ENCODE data around the gene IMMP1L. TPM values are rescaled to one million over a fixed set of nuclear protein-coding genes. Genes with fewer than 3 reads are reported as not detected.

IMMP1L gene
- total RNA-seq, 1 donor from 2014 or later = 56.7 TPM

GRCh38 chr11:31477528-31478222 is 31.7 kb downstream of the IMMP1L start:
- H3K36me3 Mint-ChIP-seq (ENCODE audit: insufficient read depth) = peaks cover 2% of the 10 kb centered on the region
- TF ChIP-seq CTCF (IDR thresholded peaks at IDR 0.05; ENCODE audit: unreplicated experiment) = no peak
- no peak overlapping the region for H3K4me3 Mint-ChIP-seq (ENCODE audit: low read depth)
- no peak for DNase-seq (ENCODE audit: low spot score, unreplicated experiment)
- no peaks in the 10 kb centered on the region for H3K27me3 Mint-ChIP-seq
- no peak overlapping the region for H3K27ac Mint-ChIP-seq
- no peaks in the 10 kb centered on the region for H3K9me3 Mint-ChIP-seq (ENCODE audit: low read depth)
- peaks cover 14% of the 10 kb centered on the region for H3K4me1 Mint-ChIP-seq (ENCODE audit: low read depth)

- Mint-ChIP-seq H3K27ac (no peak overlapping the region), H3K4me3 (ENCODE audit: low read depth) (no peak overlapping the region), H3K36me3 (ENCODE audit: insufficient read depth) (peaks cover 17% of the 10 kb centered on the region), H3K9me3 (ENCODE audit: low read depth) (no peaks in the 10 kb centered on the region), H3K27me3 (no peaks in the 10 kb centered on the region), H3K4me1 (ENCODE audit: low read depth) (peaks cover 9% of the 10 kb centered on the region)
- no peak for DNase-seq (ENCODE audit: low spot score, unreplicated experiment)
- no peak for TF ChIP-seq CTCF (IDR thresholded peaks at IDR 0.05; ENCODE audit: unreplicated experiment)
These were observed 35.3 kb downstream of the IMMP1L start for GRCh38 chr11:31474083-31474482.

- H3K9me3 Mint-ChIP-seq (ENCODE audit: low read depth) = peaks cover 31% of the 10 kb centered on the region
- no peak for DNase-seq (ENCODE audit: low spot score, unreplicated experiment)
- no peak overlapping the region for H3K4me3 Mint-ChIP-seq (ENCODE audit: low read depth)
- no peaks in the 10 kb centered on the region for H3K4me1 Mint-ChIP-seq (ENCODE audit: low read depth)
- no peak for TF ChIP-seq CTCF (IDR thresholded peaks at IDR 0.05; ENCODE audit: unreplicated experiment)
- peaks cover 49% of the 10 kb centered on the region for H3K36me3 Mint-ChIP-seq (ENCODE audit: insufficient read depth)
- H3K27me3 Mint-ChIP-seq = no peaks in the 10 kb centered on the region
- no peak overlapping the region for H3K27ac Mint-ChIP-seq
These were observed 45.0 kb downstream of the IMMP1L start for GRCh38 chr11:31464436-31464835.

DNA sequence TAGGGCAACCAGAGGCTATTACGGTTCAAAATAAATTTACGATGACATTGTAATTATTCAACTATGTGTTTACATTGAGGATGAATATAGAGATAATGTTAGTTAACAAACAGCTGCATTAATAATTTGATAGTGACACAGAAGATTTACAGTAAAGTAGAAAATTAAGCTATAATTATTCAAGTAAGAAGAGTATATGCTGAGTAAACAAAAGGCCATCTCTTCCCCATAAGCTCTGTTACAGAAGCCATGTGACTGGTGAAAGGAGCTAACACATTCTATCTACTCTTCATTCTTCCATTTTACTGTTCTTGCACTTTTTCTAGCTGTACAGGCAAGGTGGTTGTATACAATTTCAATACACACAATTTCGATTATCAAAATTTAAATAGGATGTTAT is 54.2 kb downstream of the IMMP1L start:
- peaks cover 10% of the 10 kb centered on the region for H3K4me1 Mint-ChIP-seq (ENCODE audit: low read depth)
- peaks cover 37% of the 10 kb centered on the region for H3K36me3 Mint-ChIP-seq (ENCODE audit: insufficient read depth)
- H3K4me3 Mint-ChIP-seq (ENCODE audit: low read depth) = no peak overlapping the region
- no peak for TF ChIP-seq CTCF (IDR thresholded peaks at IDR 0.05; ENCODE audit: unreplicated experiment)
- DNase-seq (ENCODE audit: low spot score, unreplicated experiment) = no peak
- no peak overlapping the region for H3K27ac Mint-ChIP-seq
- no peaks in the 10 kb centered on the region for H3K27me3 Mint-ChIP-seq
- peaks cover 8% of the 10 kb centered on the region for H3K9me3 Mint-ChIP-seq (ENCODE audit: low read depth)

DNA sequence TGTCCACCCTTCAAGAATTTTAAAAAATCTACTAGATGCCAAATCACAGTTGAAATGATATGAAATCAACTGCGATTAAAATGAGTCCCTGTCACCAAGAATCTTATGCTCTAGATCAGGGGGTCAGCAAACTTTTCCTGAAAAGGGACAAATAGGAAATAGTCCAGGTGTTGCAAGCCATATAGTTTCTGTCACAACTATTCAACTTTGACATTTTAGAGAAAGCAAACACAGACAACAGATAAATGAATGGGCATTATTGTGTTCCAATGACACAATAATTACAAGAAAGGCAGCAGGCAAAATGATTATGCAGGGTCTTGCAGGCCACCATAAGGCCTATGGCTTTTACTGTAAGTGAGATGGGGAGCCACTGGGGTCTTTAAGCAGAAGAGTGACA is 58.6 kb downstream of the IMMP1L start:
- no peak for DNase-seq (ENCODE audit: low spot score, unreplicated experiment)
- H3K36me3 Mint-ChIP-seq (ENCODE audit: insufficient read depth) = peaks cover 37% of the 10 kb centered on the region
- peaks cover 30% of the 10 kb centered on the region for H3K4me1 Mint-ChIP-seq (ENCODE audit: low read depth)
- no peaks in the 10 kb centered on the region for H3K27me3 Mint-ChIP-seq
- H3K27ac Mint-ChIP-seq = no peak overlapping the region
- no peak overlapping the region for H3K4me3 Mint-ChIP-seq (ENCODE audit: low read depth)
- TF ChIP-seq CTCF (IDR thresholded peaks at IDR 0.05; ENCODE audit: unreplicated experiment) = no peak
- peaks cover 12% of the 10 kb centered on the region for H3K9me3 Mint-ChIP-seq (ENCODE audit: low read depth)

All from progenitor cell of endocrine pancreas (in vitro differentiated cells).